Measurements from ENCODE around the gene WDR4.
"Not testable (repeated sequence)": the region's sequence is repeated elsewhere in the genome, so short reads cannot be mapped to it uniquely, and the experiment has no call there.

WDR4 gene

DNA sequence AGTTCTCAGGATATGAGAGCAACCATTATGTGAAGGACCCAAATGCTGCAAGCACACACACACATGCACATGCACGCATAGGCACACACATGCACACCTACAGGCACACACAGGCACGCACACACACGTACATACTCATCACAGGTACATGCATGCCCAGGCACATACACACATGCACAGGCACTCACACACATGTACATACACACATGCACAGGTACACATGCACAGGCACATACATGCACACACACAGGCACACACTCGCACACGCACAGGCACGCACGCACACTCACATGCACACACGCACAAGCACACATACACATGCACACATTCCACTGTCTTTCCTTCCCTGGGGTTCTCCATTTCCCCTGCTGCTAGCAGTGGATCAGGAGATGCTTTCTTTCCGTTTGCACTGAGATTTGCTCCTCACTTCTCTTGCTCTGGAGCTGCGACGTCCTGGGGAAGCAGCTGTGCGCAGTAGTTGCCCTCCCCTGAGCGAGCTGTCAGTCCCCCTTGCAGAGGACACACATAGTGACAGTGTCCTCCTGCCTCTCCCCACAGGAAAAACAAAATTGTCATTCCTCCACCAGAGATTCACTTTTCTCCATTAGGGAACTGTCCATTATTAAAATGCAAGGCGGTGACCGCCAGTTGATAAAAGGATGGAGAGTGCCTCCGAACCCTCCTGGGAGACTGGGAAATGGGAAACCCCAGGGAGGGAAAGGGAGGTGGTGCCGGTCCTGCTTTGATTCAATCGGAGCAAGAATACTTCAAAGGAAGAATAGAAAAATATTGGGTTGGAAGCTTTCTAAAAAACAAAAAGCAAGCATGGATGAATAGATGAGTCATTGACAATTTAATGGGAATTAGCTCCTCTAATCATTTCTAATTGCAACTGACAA is 69.5 kb downstream of the WDR4 start:
- no peak for DNase-seq

DNA sequence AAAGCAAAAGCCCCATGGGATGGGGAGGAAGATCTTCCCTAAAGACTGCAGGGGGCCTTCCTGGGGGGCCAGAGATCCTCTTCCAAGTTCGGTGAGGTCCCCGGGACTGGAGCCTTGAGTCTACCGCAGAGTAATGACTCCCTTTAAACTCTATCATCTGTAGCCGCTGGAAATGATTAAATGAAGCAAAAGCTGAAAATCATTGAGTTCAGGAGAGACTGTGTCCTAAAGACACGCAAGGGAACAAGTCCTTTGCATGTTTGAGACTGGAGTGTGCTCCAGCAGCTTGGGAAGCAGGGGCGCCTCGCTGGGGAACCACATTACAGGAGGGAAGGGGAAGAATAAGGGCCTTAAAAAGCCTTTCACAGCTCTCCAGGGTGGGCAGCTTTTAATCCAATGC is 70.2 kb downstream of the WDR4 start:
- no peak for DNase-seq

- no peak for DNase-seq
Measured at GRCh38 chr21:42807938-42808613, 71.3 kb downstream of the WDR4 start.

DNA sequence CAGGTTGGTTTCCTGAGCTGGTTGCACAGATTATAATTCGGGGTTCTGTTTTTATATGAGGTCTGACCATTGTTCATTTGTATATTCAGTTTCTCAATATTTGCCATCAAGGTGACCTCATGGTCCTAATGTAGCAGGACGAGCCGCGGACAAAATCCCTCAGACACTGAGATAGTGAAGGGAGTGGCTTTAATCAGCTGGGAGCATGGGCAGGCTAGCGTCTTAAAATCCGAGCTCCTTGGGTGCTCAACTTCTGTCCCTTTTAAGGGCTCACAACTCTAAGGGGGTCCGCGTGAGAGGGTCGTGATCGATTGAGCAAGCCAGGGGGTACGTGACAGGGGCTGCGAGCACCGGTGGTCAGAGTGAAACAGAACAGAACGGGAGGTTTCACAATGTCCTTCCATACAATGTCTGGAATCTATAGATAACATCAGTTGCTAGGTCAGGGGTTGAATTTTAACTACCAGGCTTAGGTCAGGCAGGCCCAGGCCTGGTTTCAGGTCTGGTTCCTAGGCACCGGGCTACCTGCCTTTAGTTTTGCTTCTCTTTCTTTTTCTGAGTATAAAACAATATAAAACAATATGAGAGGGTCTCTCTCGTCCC is 71.9 kb downstream of the WDR4 start:
- not testable (repeated sequence) for DNase-seq

DNA sequence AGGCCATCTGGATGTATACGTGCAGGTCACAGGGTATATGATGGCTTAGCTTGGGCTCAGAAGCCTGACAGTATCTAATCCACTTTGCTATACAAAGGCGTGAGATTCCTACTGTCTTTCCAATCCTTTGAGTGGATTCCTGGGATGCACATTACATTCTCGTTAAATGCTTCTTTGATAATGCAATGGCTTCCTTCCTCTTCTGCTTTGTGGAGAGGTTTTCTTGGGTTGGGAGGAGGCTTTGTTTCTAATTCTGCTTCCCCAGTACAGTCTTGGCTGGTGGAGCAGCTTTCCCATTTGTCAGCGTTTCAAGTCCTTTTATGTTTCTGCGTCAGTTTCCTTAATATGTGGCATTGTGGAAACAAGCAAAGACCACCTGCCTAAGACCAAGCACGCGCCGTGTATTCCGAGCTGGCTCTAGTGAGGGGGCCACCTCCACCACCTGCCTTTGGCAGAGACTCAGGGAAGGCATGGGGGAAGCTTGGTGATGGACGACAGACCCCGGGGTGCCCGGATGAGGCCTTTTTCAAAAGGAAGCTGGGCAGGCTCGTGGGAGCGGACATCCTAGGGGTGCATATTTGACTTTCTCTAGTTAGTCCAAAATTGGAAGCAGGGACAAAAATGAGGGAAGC is 72.7 kb downstream of the WDR4 start:
- DNase-seq = no peak

DNA sequence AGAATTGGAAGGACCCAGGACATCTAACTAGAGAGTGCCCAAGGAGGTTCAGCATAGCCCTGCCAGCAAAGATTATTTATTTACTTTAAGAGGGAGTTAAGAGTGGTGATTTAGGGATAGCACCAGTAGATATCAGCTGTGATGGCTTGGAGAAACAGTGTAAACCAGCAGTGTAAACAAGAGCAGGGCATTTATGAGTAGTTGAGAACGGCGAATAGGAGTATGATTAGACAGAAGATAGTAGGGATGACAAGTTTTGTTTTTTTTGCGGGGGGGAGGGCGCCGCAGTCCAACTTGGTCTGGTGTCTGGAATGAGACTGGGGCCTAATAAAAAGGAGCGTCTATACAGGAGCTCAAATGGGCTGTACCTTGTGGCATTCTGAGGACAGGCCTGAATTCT is 77.7 kb downstream of the WDR4 start:
- DNase-seq = not testable (repeated sequence)

GRCh38 chr21:42799948-42800347 is 79.4 kb downstream of the WDR4 start:
- DNase-seq = no peak

- DNase-seq = peak in 1 of 2 experiments; percentile 34
Measured at GRCh38 chr21:42799516-42799915, 79.8 kb downstream of the WDR4 start.

All from activated CD4-positive, alpha-beta T cell treated with anti-CD3 and anti-CD28 coated beads, Interleukin-2, amount 50 U/mL, for 48 hours (primary cell).